ENCODE results near the gene RABGAP1. TPM values are rescaled to one million over a fixed set of nuclear protein-coding genes. Genes with fewer than 3 reads are reported as not detected.

The RABGAP1 gene
- polyA plus RNA-seq, 1 donor from 2014 or later = 67.8 TPM

- no peaks in the 10 kb centered on the region for H3F3A ChIP-seq (ENCODE audit: insufficient read depth, low read length, poor library complexity, severe bottlenecking)
- H3K9me3 ChIP-seq (ENCODE audit: low read length) = no peaks in the 10 kb centered on the region
- no peaks in the 10 kb centered on the region for H3K27me3 ChIP-seq (ENCODE audit: insufficient read depth, low read depth, low read length)
- no peak overlapping the region for H2AFZ ChIP-seq (ENCODE audit: low read depth, low read length)
- peak overlapping the region; percentile 30 for H3K27ac ChIP-seq (ENCODE audit: low read length)
- H3K9me2 ChIP-seq (ENCODE audit: insufficient read depth, low read length) = no peaks in the 10 kb centered on the region
- H4K20me1 ChIP-seq (ENCODE audit: insufficient read depth) = no peaks in the 10 kb centered on the region
- no peak overlapping the region for H3K4me2 ChIP-seq (ENCODE audit: low read length)
- H3K79me2 ChIP-seq (replicated peaks; ENCODE audit: insufficient read depth, low read length) = no peaks in the 10 kb centered on the region
- no peak overlapping the region for H3K9ac ChIP-seq (ENCODE audit: low read length)
- H3K4me3 ChIP-seq (ENCODE audit: low read length) = no peak overlapping the region
- no peak for TF ChIP-seq EP300 (conservative IDR thresholded peaks at IDR 0.05; ENCODE audit: poor library complexity, severe bottlenecking)
- no peak for TF ChIP-seq CTCF (IDR thresholded peaks at IDR 0.05; ENCODE audit: poor library complexity, severe bottlenecking)
- no peaks in the 10 kb centered on the region for H3K36me3 ChIP-seq (ENCODE audit: insufficient read depth, low read length)
Measured at GRCh38 chr9:123048748-123049147, 107.9 kb downstream of the RABGAP1 start.

- H3K4me3 ChIP-seq (ENCODE audit: low read length) = no peak overlapping the region
Measured at GRCh38 chr9:123049589-123050222, 108.9 kb downstream of the RABGAP1 start.

More at GRCh38 chr9:123049589-123050222, 108.9 kb downstream of the RABGAP1 start:
- TF ChIP-seq MXI1 (conservative IDR thresholded peaks at IDR 0.05; ENCODE audit: poor library complexity, severe bottlenecking) = no peak
- TF ChIP-seq RAD21 (conservative IDR thresholded peaks at IDR 0.05) = no peak
- no peak for TF ChIP-seq TAF1 (IDR thresholded peaks at IDR 0.05; ENCODE audit: low read depth)
- no peak for TF ChIP-seq EZH2 (IDR thresholded peaks at IDR 0.05; ENCODE audit: borderline replicate concordance, insufficient read depth, low read length, poor library complexity, severe bottlenecking)
- no peak for TF ChIP-seq CTCF (IDR thresholded peaks at IDR 0.05; ENCODE audit: poor library complexity, severe bottlenecking)
- no peak for TF ChIP-seq REST (IDR thresholded peaks at IDR 0.05; ENCODE audit: borderline replicate concordance)
- TF ChIP-seq POLR2AphosphoS5 (IDR thresholded peaks at IDR 0.05) = no peak
- no peak for TF ChIP-seq SMC3 (conservative IDR thresholded peaks at IDR 0.05; ENCODE audit: poor library complexity)
- TF ChIP-seq EP300 (conservative IDR thresholded peaks at IDR 0.05; ENCODE audit: poor library complexity, severe bottlenecking) = no peak
- Histone ChIP-seq H3K9me2 (ENCODE audit: insufficient read depth, low read length) (no peaks in the 10 kb centered on the region), H3K9me3 (ENCODE audit: low read length) (no peaks in the 10 kb centered on the region), H3K4me2 (ENCODE audit: low read length) (no peak overlapping the region), H3K27me3 (ENCODE audit: insufficient read depth, low read depth, low read length) (no peaks in the 10 kb centered on the region), H3K79me2 (replicated peaks; ENCODE audit: insufficient read depth, low read length) (no peaks in the 10 kb centered on the region), H3K36me3 (ENCODE audit: insufficient read depth, low read length) (no peaks in the 10 kb centered on the region), H3F3A (ENCODE audit: insufficient read depth, low read length, poor library complexity, severe bottlenecking) (no peaks in the 10 kb centered on the region), H4K20me1 (ENCODE audit: insufficient read depth) (no peaks in the 10 kb centered on the region), H3K27ac (ENCODE audit: low read length) (peak overlapping the region; percentile 30), H2AFZ (ENCODE audit: low read depth, low read length) (no peak overlapping the region), H3K9ac (ENCODE audit: low read length) (no peak overlapping the region)

Measured in neural cell (in vitro differentiated cells).